ENCODE results near the gene ALG14. TPM values are rescaled to one million over a fixed set of nuclear protein-coding genes. Genes with fewer than 3 reads are reported as not detected.

Gene ALG14
- total RNA-seq, 1 donor from 2014 or later, result 3.4 TPM

DNA sequence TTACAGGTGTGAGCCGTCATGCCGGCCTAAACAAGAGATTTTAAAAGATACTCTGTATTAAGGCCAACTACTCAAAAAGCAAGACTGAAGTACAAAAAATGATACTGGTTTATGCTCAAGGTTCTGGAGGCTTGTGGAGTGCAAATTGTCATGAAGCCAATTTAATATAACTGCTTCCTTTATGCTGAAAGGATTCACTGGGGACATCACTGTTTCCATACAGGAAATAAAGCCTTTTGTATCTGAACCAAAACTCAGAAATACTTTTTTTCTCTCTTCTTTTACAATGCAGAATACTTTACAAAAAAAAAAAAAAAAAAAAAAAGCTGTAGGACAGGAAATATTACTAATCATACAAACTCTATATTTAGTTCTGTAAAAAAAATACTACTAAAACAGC lies 90.4 kb downstream of the ALG14 start:
- no peaks in the 10 kb centered on the region for H3K4me1 ChIP-seq
- H3K9me3 ChIP-seq, result no peaks in the 10 kb centered on the region
- DNase-seq (no peak), ATAC-seq (no peak)
- TF ChIP-seq, protein P1, sequence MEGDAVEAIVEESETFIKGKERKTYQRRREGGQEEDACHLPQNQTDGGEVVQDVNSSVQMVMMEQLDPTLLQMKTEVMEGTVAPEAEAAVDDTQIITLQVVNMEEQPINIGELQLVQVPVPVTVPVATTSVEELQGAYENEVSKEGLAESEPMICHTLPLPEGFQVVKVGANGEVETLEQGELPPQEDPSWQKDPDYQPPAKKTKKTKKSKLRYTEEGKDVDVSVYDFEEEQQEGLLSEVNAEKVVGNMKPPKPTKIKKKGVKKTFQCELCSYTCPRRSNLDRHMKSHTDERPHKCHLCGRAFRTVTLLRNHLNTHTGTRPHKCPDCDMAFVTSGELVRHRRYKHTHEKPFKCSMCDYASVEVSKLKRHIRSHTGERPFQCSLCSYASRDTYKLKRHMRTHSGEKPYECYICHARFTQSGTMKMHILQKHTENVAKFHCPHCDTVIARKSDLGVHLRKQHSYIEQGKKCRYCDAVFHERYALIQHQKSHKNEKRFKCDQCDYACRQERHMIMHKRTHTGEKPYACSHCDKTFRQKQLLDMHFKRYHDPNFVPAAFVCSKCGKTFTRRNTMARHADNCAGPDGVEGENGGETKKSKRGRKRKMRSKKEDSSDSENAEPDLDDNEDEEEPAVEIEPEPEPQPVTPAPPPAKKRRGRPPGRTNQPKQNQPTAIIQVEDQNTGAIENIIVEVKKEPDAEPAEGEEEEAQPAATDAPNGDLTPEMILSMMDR (IDR thresholded peaks at IDR 0.05), result no peak
- intact Hi-C loops (cut with DNase I), result no loop called here
- H3K36me3 ChIP-seq, result no peaks in the 10 kb centered on the region
- no peak overlapping the region for H3K27ac ChIP-seq
- no peak overlapping the region for H3K4me3 ChIP-seq
- H3K27me3 ChIP-seq, result no peaks in the 10 kb centered on the region

DNA sequence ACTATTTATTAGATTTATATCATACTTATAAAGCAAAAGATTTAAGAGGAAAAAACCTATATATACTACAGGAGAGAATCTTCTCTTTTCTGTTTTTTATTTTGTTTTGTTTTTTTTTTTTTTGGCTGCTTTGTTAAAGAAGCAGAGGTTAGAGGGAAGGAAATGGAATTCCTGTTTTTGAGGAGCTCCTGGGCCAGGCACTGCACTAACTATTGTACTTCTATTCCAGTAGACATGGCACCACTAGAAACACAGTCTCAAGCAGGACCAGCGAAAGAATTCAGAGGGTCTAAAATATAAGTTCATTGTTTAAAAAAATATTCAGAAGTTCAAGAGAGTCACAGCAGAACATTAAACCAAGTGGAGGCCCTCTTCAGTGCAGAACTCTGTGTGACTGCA lies 91.2 kb downstream of the ALG14 start:
- no peaks in the 10 kb centered on the region for H3K36me3 ChIP-seq
- H3K4me3 ChIP-seq, result no peak overlapping the region
- ATAC-seq (no peak), DNase-seq (no peak)
- H3K9me3 ChIP-seq, result no peaks in the 10 kb centered on the region
- H3K4me1 ChIP-seq, result no peaks in the 10 kb centered on the region
- no peaks in the 10 kb centered on the region for H3K27me3 ChIP-seq
- no peak overlapping the region for H3K27ac ChIP-seq
- TF ChIP-seq, protein P1 (IDR thresholded peaks at IDR 0.05), result no peak
- intact Hi-C loops (cut with DNase I), result no loop called here

DNA sequence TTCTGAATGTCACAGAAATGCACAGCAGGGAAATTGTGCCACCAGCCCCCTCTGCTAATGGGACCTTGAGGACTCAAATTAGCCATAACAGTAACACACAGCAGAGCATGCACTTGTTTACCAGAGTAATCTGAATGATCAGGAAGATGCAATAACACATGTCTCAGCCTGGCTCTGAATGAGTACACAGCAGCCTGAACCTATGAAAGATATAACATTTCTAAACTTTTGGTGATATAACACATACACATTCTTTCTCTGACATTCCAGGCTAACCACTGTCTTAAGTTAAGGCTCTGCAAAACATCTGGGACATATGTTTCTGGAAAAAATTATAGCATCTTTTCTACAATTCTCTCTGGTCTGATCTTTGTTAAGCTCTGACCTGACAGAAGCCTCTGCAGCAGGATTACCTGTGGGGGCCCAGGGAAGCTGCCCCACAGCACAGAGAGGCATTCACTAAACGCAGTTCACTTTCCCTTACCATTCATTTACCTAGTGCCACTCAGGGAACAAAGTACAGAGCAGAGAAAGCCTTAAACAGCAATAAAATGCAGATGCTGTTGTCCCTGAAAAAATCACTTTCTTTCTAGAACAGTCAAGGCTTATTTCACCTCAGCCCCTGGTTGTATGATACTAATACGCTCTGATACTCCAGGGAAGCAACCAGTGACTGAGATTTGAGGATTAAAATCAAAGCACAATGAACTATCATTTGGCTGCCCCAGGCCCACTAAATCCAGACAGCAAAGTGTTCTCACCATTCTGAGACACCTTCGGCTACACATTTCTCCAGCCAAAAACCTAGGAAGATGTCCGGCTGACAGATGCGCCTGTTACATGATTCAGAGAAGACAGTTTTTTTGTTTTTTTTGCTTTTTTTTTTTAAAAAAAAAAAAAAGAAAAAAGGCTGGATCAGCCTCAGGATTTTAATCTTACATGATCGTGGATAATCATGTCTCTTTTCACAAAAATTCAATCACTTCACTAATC lies 91.9 kb downstream of the ALG14 start:
- intact Hi-C loops (cut with DNase I), result no loop called here
- Histone ChIP-seq H3K27ac (peak overlapping the region; percentile 61), H3K27me3 (no peaks in the 10 kb centered on the region), H3K4me1 (no peaks in the 10 kb centered on the region), H3K4me3 (no peak overlapping the region), H3K36me3 (no peaks in the 10 kb centered on the region), H3K9me3 (no peaks in the 10 kb centered on the region)
- ATAC-seq (no peak), DNase-seq (no peak)
- TF ChIP-seq, protein P1 (IDR thresholded peaks at IDR 0.05), result no peak

DNA sequence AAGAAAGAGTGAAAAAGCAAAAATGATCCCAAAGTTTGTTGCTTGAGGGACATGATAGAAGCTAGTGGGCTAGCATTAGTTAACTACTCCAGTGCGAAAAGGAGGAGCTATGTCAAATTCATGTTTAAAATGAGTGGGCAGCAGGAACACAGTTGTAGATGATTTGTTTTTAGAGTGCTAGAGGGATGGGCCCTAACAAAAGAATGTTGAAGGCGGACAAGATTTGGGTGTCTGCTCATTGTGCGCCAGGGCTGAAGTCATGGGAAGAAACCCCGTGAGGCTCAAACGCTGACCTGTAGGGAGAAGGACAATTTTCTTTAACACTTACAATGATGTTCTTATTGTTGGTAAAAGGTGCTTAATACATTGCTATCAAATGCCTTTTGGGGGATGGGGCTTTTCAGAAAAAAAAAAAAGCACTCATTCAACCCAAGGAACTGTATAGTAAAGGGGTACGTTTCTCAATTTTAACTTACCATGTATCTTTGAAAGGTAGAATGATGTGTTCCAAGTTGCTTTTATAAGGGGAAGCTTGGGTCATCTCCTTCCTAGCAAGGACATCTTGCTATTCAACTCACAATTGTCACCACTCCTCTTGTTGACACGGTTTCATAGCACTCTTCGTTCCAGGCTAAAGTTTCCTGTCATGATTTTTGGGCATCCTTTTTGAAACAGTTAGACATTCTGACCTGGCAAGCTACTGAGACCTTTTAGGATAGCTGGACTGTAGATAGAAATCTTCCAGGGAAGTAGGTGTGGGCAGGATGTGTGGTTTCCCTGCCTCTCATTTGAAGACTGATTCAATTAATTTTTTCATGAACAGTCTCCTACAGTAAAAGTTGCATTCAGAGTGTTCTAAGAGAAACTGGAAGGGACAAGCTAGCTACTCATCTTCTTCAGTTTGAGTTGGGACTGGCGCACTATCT lies 92.8 kb downstream of the ALG14 start:
- Histone ChIP-seq H3K4me1 (no peaks in the 10 kb centered on the region), H3K9me3 (no peaks in the 10 kb centered on the region), H3K36me3 (no peaks in the 10 kb centered on the region), H3K4me3 (no peak overlapping the region), H3K27ac (peak overlapping the region; percentile 61), H3K27me3 (no peaks in the 10 kb centered on the region)
- ATAC-seq, result peak; percentile 64
- intact Hi-C loops (cut with DNase I), result no loop called here
- DNase-seq, result no peak
- TF ChIP-seq, protein P1 (IDR thresholded peaks at IDR 0.05), result no peak

DNA sequence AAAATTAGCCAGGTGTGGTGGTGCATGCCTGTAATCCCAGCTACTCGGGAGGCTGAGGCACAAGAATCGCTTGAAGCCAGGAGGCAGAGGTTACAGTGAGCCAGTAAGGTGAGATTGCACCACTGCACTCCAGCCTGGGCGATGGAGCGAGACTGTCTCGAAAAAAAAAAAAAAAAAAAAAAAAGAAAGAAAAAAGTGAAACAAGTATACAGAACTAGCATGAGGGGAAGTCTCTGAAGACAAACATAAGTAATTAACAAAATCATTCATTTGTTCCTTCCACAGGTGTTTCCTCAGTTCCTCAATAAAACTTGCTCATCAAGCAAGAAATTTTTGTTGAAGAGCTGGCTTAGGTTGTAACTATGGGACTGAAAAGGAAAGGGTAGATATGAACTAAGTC lies 93.6 kb downstream of the ALG14 start:
- intact Hi-C loops (cut with DNase I), result no loop called here
- Histone ChIP-seq H3K27me3 (no peaks in the 10 kb centered on the region), H3K27ac (peak overlapping the region; percentile 38), H3K4me3 (no peak overlapping the region), H3K4me1 (no peaks in the 10 kb centered on the region), H3K36me3 (no peaks in the 10 kb centered on the region), H3K9me3 (no peaks in the 10 kb centered on the region)
- no peak for DNase-seq
- ATAC-seq, result no peak
- TF ChIP-seq, protein P1 (IDR thresholded peaks at IDR 0.05), result no peak

Measured in upper lobe of right lung (tissue), 1 donor.